HEK293 (cell line): ENCODE data around the gene CAMK2B.

Experiments used
- TCF7L2 ChIP-seq: IDR thresholded peaks from 2 replicates; pipeline ENCODE4 v1.6.1; 2011; ENCODE audit warnings: low read depth, mild to moderate bottlenecking, inconsistent platforms, low read length, moderate library complexity, borderline replicate concordance
- ZFP69B ChIP-seq: fragments of 450-650 bp; formaldehyde crosslinking; IDR thresholded peaks from 2 replicates; pipeline ENCODE4 v1.5.1; 2016; ENCODE audit warnings: missing biosample characterization, missing genetic modification characterization
- TF ChIP-seq, protein P1 (sequence below): fragments of 450-650 bp; formaldehyde crosslinking; IDR thresholded peaks from 2 replicates; pipeline ENCODE4 v1.5.1; 2016; ENCODE audit warnings: missing biosample characterization, missing genetic modification characterization
- TF ChIP-seq, protein P2 (sequence below): fragments of 450-650 bp; formaldehyde crosslinking; IDR thresholded peaks from 2 replicates; pipeline ENCODE4 v1.5.1; 2016; ENCODE audit warnings: missing biosample characterization, missing genetic modification characterization
- TF ChIP-seq, protein P3 (sequence below): fragments of 450-650 bp; formaldehyde crosslinking; IDR thresholded peaks from 2 replicates; pipeline ENCODE4 v1.5.1; 2017; ENCODE audit warnings: missing biosample characterization, mild to moderate bottlenecking, missing genetic modification characterization, moderate library complexity

DNA sequence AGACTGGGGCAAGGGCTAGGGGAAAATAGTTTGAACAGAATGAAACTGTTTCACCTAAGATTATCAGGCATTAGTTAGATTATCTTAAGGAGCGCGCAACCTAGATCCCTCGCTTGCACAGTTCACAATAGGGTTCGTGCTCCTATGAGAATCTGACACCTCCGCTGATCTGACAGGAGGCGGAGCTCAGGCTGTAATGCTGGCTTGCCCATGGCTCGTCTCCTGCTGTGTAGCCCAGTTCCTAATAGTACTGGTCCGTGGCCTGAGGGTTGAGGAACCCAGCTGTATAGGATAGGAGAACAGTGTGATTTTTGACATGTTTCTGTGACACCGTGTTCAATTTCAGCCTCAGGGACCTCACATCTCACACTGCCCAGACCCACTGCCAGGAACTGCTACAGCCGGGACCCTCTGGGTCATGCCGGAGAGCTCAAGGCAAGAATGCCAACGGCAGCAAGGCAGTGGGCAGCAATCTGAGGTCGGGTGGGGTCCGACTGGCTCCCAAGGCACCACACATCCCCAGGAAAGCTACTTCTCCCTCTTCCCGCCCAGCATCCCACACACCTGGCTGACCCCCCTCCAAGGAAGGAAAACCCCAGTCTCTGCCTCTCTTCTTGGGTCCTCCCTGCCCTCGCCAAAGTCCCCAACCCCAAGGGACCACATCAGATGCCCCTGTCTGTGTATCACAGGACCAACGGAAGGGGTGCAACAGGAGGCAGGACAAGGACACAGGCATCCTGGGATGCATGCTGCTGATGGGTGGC, 31.7 kb downstream of the CAMK2B start:
- TF ChIP-seq, protein P1, sequence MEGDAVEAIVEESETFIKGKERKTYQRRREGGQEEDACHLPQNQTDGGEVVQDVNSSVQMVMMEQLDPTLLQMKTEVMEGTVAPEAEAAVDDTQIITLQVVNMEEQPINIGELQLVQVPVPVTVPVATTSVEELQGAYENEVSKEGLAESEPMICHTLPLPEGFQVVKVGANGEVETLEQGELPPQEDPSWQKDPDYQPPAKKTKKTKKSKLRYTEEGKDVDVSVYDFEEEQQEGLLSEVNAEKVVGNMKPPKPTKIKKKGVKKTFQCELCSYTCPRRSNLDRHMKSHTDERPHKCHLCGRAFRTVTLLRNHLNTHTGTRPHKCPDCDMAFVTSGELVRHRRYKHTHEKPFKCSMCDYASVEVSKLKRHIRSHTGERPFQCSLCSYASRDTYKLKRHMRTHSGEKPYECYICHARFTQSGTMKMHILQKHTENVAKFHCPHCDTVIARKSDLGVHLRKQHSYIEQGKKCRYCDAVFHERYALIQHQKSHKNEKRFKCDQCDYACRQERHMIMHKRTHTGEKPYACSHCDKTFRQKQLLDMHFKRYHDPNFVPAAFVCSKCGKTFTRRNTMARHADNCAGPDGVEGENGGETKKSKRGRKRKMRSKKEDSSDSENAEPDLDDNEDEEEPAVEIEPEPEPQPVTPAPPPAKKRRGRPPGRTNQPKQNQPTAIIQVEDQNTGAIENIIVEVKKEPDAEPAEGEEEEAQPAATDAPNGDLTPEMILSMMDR (tag by site-specific recombination), result no peak
- no peak for TF ChIP-seq ZFP69B
- TF ChIP-seq, protein P2, sequence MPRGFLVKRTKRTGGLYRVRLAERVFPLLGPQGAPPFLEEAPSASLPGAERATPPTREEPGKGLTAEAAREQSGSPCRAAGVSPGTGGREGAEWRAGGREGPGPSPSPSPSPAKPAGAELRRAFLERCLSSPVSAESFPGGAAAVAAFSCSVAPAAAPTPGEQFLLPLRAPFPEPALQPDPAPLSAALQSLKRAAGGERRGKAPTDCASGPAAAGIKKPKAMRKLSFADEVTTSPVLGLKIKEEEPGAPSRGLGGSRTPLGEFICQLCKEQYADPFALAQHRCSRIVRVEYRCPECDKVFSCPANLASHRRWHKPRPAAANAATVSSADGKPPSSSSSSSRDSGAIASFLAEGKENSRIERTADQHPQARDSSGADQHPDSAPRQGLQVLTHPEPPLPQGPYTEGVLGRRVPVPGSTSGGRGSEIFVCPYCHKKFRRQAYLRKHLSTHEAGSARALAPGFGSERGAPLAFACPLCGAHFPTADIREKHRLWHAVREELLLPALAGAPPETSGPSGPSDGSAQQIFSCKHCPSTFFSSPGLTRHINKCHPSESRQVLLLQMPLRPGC (tag by site-specific recombination), result no peak
- TF ChIP-seq, protein P3, sequence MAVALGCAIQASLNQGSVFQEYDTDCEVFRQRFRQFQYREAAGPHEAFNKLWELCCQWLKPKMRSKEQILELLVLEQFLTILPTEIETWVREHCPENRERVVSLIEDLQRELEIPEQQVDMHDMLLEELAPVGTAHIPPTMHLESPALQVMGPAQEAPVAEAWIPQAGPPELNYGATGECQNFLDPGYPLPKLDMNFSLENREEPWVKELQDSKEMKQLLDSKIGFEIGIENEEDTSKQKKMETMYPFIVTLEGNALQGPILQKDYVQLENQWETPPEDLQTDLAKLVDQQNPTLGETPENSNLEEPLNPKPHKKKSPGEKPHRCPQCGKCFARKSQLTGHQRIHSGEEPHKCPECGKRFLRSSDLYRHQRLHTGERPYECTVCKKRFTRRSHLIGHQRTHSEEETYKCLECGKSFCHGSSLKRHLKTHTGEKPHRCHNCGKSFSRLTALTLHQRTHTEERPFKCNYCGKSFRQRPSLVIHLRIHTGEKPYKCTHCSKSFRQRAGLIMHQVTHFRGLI, result no peak
- TF ChIP-seq TCF7L2, result no peak
